GM12872 (cell line): Measurements from ENCODE around the gene SLC25A26.

Experiments
- TF ChIP-seq, protein P1 (sequence below): IDR thresholded peaks from 3 replicates; pipeline ENCODE4 v1.5.1; 2011; ENCODE audit warnings: low read depth, mild to moderate bottlenecking, low read length, moderate library complexity; ENCODE audit not compliant: insufficient read depth

The SLC25A26 gene

DNA sequence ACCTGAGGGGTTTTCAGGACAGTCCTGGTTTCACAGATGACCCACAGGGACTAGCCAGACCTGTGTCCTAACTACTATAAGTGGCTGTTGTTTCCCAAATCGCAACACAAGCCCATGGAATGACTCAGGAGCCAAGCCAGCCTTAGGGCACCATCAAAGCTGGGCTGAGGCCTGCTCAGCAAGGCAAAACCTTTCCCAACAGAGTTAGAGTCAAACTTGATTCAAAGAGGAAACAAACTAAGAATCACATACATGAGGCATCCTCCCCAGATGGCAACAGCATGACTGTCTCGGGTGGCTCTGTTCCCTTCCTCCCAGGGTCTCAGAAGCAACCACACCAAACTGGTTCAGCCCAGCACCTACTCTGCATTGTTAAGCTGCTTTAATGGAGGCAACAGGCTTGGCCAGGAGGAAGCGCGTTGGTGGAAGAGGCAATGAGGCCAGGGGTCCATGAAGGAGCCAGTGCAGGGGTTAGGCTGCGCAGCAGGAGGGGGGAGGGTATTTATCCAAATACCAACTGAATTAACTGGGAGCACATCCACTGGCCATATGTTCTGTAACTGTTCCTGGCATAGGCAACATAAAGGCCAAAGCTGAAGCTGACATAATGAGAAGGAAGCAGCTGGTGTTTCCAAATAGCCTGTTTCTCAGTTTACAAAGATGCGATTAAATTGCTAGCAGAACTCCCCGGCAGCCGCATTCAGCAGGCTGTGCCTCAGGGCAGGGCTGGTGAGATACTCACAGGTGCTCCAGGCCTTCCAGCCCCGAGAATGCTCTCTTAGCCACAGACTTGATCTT lies 177.6 kb downstream of the SLC25A26 start:
- TF ChIP-seq, protein P1, sequence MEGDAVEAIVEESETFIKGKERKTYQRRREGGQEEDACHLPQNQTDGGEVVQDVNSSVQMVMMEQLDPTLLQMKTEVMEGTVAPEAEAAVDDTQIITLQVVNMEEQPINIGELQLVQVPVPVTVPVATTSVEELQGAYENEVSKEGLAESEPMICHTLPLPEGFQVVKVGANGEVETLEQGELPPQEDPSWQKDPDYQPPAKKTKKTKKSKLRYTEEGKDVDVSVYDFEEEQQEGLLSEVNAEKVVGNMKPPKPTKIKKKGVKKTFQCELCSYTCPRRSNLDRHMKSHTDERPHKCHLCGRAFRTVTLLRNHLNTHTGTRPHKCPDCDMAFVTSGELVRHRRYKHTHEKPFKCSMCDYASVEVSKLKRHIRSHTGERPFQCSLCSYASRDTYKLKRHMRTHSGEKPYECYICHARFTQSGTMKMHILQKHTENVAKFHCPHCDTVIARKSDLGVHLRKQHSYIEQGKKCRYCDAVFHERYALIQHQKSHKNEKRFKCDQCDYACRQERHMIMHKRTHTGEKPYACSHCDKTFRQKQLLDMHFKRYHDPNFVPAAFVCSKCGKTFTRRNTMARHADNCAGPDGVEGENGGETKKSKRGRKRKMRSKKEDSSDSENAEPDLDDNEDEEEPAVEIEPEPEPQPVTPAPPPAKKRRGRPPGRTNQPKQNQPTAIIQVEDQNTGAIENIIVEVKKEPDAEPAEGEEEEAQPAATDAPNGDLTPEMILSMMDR = no peak

DNA sequence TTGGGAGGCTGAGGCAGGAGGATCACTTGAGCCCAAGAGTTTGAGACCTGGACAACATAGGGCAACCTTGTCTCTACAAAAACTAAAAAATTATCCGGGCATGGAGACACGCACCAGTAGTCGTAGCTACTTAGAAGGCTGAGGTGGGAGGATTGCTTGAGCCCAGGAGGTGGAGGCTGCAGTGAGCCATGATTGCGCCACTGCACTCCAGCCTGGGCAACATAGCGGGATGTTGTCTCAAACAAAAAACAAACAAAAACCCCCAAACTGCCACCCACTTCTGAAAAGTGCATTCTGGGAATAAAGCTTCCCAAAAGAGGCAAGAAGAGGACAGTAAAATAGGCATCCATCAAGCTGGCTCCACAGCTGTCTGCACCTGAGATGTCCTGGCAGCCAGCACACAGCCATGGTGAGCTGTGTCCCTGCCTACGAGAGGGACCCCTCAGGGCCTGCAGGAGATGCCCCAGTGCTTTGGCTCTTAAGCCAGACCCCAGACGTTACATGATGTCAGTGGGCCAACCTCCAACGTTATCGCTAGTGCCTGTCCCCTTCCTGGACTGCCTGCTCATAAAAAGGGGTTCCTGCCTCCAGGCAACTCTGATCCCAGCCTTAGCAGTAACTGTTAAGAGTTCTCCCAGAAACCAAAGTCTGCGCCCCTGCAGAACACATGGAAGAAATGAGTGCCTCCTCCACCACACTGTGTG lies 178.9 kb downstream of the SLC25A26 start:
- TF ChIP-seq, protein P1 = no peak

DNA sequence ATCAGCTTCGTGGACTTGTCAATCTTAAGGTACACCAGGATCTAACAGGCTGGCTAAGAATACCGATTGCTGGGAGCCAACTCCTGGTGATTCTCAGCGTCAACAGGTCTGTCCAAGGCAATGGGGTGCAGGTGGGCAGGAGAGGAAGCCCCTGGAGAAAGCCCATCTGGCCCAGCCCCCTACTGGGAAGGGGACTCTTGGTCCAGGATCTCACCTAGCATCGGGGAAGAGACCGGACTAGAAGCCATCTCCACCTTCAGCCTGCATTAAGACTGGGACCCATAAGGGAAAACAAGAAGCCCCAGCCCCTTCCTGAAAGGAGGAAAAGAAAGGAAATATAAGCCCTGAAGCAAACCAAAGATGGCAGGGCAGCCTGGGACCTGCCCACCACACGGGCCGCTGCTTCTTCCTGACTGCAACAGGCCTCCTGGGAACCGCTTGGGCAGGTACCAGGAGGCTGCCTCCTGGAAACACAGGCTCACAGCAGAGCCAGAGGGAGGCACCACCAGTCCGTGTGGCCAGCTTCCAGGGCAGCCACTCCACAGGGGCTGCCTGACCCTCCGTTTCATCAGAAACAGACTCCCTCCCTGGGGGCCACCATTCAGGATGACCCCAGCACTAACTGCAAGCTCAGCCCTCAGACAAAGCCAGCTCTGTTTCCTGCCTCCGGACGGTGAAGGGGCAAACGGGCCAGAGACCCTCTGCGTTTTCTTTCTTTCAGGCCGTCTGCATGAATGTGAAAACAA lies 179.8 kb downstream of the SLC25A26 start:
- TF ChIP-seq, protein P1 = no peak

DNA sequence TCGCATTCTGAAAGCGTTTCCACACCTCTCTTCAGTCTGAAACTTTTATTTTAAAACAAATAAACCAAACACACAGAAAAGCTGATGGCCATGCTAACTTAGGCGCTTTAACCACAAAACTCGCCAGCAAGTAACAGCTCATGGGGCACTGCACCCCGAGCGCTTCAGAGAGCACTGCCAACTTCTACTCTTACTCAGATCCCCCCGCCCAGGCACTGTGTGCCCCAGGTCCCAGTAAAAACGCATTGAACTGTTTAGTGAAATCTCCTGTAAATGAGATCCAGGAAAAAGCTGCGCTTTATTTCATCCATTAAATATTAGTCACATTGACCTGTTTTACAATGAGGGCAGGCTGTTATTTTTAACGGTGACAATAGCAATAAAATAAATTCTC lies 180.4 kb downstream of the SLC25A26 start:
- TF ChIP-seq, protein P1 = no peak

DNA sequence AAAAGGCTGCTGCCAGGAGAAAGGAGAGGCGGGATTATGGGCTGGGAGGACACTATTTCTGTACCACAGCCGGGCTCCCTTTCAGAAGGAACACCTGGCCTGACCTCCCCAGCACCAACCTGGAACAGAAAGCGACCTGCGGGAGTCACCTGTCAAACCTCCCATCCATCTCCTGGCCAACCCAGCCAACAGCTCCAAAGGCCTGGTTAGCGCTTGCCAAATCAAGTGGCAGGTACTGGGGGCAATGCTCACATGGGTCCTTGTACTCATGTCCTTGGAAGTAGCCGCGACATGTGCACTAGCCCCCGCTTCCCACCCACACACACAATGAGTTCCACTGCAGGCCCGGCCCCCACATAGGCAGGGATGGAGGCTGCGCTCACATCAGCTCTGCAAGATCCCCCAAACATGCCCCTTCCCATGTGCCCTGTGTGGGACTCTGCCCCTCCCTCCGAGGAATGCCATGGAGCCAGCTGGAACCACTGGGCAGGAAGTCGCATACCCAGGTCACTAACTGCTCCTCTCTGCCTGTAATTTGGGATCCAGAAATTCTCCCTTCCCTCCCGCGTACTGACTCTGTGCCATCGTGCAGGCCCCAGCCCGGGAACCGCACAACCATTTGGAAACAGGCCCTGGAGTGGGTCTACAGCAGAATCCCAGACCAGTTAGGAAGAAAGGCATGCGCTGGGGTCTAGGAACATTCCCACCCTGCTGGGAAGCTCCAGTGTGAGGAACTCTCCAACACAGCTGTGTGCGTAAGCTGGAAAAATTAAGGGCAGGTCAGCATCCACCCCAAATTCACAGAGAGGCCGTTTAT lies 181.1 kb downstream of the SLC25A26 start:
- TF ChIP-seq, protein P1 = no peak

DNA sequence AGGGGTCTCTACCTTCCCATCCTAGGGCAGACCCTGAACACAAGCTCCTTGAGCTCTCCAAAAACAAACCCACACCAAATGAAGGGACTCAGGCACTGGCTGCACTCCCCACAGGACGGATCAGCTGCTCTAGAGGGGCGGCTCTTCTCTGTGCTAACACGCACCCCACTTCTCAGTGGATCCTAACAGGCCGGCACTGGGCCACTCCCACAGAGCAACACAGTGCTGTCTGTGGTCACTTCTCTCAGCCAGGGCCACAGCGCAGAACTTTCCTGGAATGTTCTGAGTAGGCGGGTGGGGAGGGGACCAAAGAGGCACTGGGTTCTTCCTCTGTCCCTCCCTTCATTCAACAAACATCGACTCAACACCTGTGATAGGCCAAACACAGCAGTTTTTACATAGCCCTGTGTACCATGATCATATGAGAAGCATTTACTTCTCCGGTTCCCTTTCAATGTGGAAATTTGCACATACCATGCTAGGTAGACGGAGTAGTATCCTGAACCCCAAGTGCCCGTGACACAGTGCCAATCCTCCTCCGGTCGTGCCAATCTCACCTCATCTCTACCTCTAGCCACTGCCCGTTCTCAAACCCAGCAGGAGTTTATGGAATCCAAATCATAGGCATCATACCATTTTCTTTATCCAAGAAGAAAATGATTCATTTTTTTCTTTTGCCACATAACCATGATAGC lies 181.9 kb downstream of the SLC25A26 start:
- TF ChIP-seq, protein P1 = no peak
